ENCODE measurements around the gene TBC1D9. TPM values are rescaled to one million over a fixed set of nuclear protein-coding genes. Genes with fewer than 3 reads are reported as not detected.

Gene TBC1D9
- total RNA-seq, 5 donors from 2014 or later (not counting 1 experiment from before 2014, with no cell fraction given): 0.56 to 4.2 (median 1.2) TPM

GRCh38 chr4:140571620-140572019, 184.6 kb downstream of the TBC1D9 start:
- ChIA-PET POLR2A (no interaction called here), CTCF (no interaction called here)
- H3K27me3 ChIP-seq (replicated peaks in 1 of 2; ENCODE audit: control insufficient read depth in 2 of 2, extremely low read depth in 1 of 2, insufficient read depth in 2 of 2, low read length in 1 of 2): peaks cover 9 to 40% of the 10 kb centered on the region in 2 experiments
- H3K27ac ChIP-seq (ENCODE audit: low read length): no peak overlapping the region
- no peak for ATAC-seq (replicated peaks in 1 of 4)
- no peaks in the 10 kb centered on the region for H3K36me3 ChIP-seq (ENCODE audit: control insufficient read depth in 2 of 2, extremely low read depth in 1 of 2, insufficient read depth in 1 of 2, low read length in 1 of 2)
- Mint-ChIP-seq H3K27ac (no peak overlapping the region), H3K27me3 (peaks cover 70 to 71% of the 10 kb centered on the region in 2 donors), H3K9me3 (peaks cover 0 to 6% (median 0%) of the 10 kb centered on the region in 3 donors), H3K4me3 (no peak overlapping the region), H3K36me3 (no peaks in the 10 kb centered on the region), H3K4me1 (peaks cover 22 to 24% (median 24%) of the 10 kb centered on the region in 3 donors)
- peaks cover 17 to 19% of the 10 kb centered on the region in 2 experiments for H3K4me1 ChIP-seq (ENCODE audit: control insufficient read depth in 1 of 2, extremely low read depth in 1 of 2, insufficient read depth in 2 of 2, low read length in 2 of 2)
- WGBS (ENCODE audit: insufficient coverage): no CpG with 5 or more reads among the region's 2 CpGs
- no peaks in the 10 kb centered on the region for H3K9me3 ChIP-seq
- no peak for DNase-seq
- H3K4me3 ChIP-seq (ENCODE audit: control insufficient read depth in 1 of 2, extremely low read depth in 1 of 2, low read length in 1 of 2): no peak overlapping the region

Other genes starting within 250 kb of the TBC1D9 start
- gene ELMOD2, start 232.2 kb downstream of the TBC1D9 start, total RNA-seq: 10 to 100 TPM; 11.1 to 22.8 (median 18.8) TPM
- not detected for gene UCP1, start 187.4 kb downstream of the TBC1D9 start, total RNA-seq